ENCODE results near the gene SAMHD1. TPM values are rescaled to one million over a fixed set of nuclear protein-coding genes. Genes with fewer than 3 reads are reported as not detected.
A peak's percentile ranks its signal among the peaks of the same experiment; 100 is the strongest.

Gene SAMHD1
- total and polyA plus RNA-seq, 12 donors: 14.0 to 105 (median 30.8) TPM

DNA sequence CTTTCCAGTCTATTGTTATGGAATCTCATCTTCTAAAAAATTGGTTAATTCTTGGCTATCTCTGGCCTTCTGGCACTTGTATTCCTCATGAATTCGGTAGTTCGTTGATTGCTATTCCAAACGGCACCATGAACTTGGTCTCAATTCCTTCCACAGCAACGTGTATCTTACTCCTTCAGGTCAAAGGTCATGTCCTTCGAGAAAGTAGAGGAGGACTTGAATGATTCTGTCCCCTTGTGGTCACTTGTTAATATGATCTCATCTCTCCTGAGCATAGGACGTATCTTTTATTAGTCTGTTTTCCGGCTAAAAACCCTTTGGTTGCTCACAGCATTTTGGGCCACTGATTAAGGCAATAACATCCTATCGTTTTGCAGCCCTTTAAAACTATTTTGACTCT is 66.2 kb downstream of the SAMHD1 start:
- no peak overlapping the region for H3K27ac ChIP-seq
- H3K4me1 ChIP-seq: peaks cover 0 to 13% (median 11%) of the 10 kb centered on the region in 9 donors
- no peak for DNase-seq
- ATAC-seq: peak in 1 of 8 donors; percentile 44
- peaks cover 0 to 17% (median 0%) of the 10 kb centered on the region in 9 donors for H3K36me3 ChIP-seq
- no peaks in the 10 kb centered on the region for H3K9me3 ChIP-seq
- WGBS, 2 donors: 39 to 61% methylated on average over 8 of the region's 8 CpGs
- intact Hi-C loops (cut with DNase I): loop anchor here in 5 of 10 donors (5.0 to 10.0 kb wide), 6 partner anchors 93 to 331 kb away; partner anchors contain the start of gene RAB5IF (in 1 of the 5)
- TF ChIP-seq CTCF (IDR thresholded peaks at IDR 0.05): peak in 5 of 9 donors; percentile 16 to 45 (median 26)
- H3K27me3 ChIP-seq: no peaks in the 10 kb centered on the region
- H3K4me3 ChIP-seq: no peak overlapping the region

- intact Hi-C loops (cut with DNase I): loop anchor here in 5 of 10 donors (5.0 to 10.0 kb wide), 5 partner anchors 92 to 329 kb away; partner anchors contain the start of gene RAB5IF (in 1 of the 5)
Measured at GRCh38 chr20:36883977-36884535, 67.5 kb downstream of the SAMHD1 start.

GRCh38 chr20:36881888-36882287 is 69.6 kb downstream of the SAMHD1 start:
- peaks cover 0 to 4% (median 1%) of the 10 kb centered on the region in 9 donors for H3K4me1 ChIP-seq
- no peak for TF ChIP-seq CTCF (IDR thresholded peaks at IDR 0.05)
- 87 to 90% methylated on average over 4 of the region's 4 CpGs for WGBS, 2 donors
- no peaks in the 10 kb centered on the region for H3K9me3 ChIP-seq
- no peak overlapping the region for H3K27ac ChIP-seq
- intact Hi-C loops (cut with DNase I): loop anchor here in 5 of 10 donors (5.0 to 10.0 kb wide), 5 partner anchors 90 to 327 kb away; partner anchors contain the start of gene RAB5IF (in 1 of the 5)
- H3K36me3 ChIP-seq: no peaks in the 10 kb centered on the region
- no peak for ATAC-seq
- no peaks in the 10 kb centered on the region for H3K27me3 ChIP-seq
- H3K4me3 ChIP-seq: no peak overlapping the region
- DNase-seq: no peak

More at GRCh38 chr20:36883977-36884535, 67.5 kb downstream of the SAMHD1 start:
- Histone ChIP-seq H3K27ac (no peak overlapping the region), H3K36me3 (peaks cover 0 to 4% (median 0%) of the 10 kb centered on the region in 9 donors), H3K4me3 (no peak overlapping the region), H3K9me3 (no peaks in the 10 kb centered on the region), H3K27me3 (no peaks in the 10 kb centered on the region), H3K4me1 (peaks cover 0 to 13% (median 11%) of the 10 kb centered on the region in 9 donors)
- ATAC-seq: no peak
- no peak for DNase-seq
- no peak for TF ChIP-seq CTCF (IDR thresholded peaks at IDR 0.05)
- 79 to 85% methylated on average over 6 of the region's 6 CpGs for WGBS, 2 donors

DNA sequence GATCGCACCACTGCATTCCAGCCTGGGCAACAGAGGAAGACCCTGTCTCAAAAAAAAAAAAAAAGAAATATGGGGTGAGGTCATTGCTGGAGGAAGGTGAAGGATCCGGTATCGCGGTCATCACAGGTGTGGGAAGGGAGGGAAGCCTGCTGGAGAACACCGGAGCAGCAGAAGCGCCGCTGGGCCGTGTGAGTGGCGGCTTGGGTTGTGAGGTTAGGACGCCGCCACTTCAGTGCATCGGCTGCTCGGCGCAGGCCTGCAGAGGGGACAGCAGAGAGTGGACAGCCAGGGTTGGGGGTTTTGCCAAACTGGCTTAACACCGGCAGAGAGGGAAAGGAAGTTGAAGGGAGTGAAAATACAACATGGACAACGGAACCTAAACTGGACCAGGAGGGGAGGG is 70.2 kb downstream of the SAMHD1 start:
- DNase-seq (no peak), ATAC-seq (no peak)
- H3K36me3 ChIP-seq: no peaks in the 10 kb centered on the region
- no peak overlapping the region for H3K4me3 ChIP-seq
- no peaks in the 10 kb centered on the region for H3K27me3 ChIP-seq
- no peak for TF ChIP-seq CTCF (IDR thresholded peaks at IDR 0.05)
- 86 to 90% methylated on average over 16 of the region's 16 CpGs for WGBS, 2 donors
- intact Hi-C loops (cut with DNase I): loop anchor here in 5 of 10 donors (5.0 to 10.0 kb wide), 5 partner anchors 89 to 327 kb away; partner anchors contain the start of gene RAB5IF (in 1 of the 5)
- no peaks in the 10 kb centered on the region for H3K4me1 ChIP-seq
- no peaks in the 10 kb centered on the region for H3K9me3 ChIP-seq
- H3K27ac ChIP-seq: no peak overlapping the region
